Loucy (cell line): ENCODE results near the gene SCNN1B.

ENCODE experiments used
- H2AFZ ChIP-seq: fragments of 200-600 bp; sonication (generic); 2 replicates; pipeline ENCODE4 v1.6.0; 2016; ENCODE audit warnings: antibody characterized with exemption, mild to moderate bottlenecking, low read length, moderate library complexity
- H3F3A ChIP-seq: fragments of 200-600 bp; 2 replicates; pipeline ENCODE4 v1.6.0; 2016; ENCODE audit warnings: antibody characterized with exemption, low read depth, mild to moderate bottlenecking
- H3K27me3 ChIP-seq: fragments of 200-600 bp; sonication (generic); 2 replicates; pipeline ENCODE4 v1.6.1; 2014; ENCODE audit warnings: low read length, mild to moderate bottlenecking; ENCODE audit not compliant: insufficient read depth, poor library complexity, severe bottlenecking
- H3K36me3 ChIP-seq: fragments of 200-600 bp; sonication (generic); 2 replicates; pipeline ENCODE4 v1.6.1; 2016; ENCODE audit warnings: low read length; ENCODE audit not compliant: insufficient read depth
- H3K4me1 ChIP-seq: fragments of 200-600 bp; sonication (generic); 2 replicates; pipeline ENCODE4 v1.5.1; 2014; ENCODE audit warnings: low read length, mild to moderate bottlenecking; ENCODE audit not compliant: insufficient read depth, poor library complexity, severe bottlenecking
- H3K4me2 ChIP-seq: fragments of 200-600 bp; sonication (generic); 2 replicates; pipeline ENCODE4 v1.6.0; 2014; ENCODE audit warnings: antibody characterized with exemption, low read length, low read depth, mild to moderate bottlenecking; ENCODE audit not compliant: poor library complexity, severe bottlenecking
- H3K4me3 ChIP-seq: fragments of 200-600 bp; sonication (generic); 2 replicates; pipeline ENCODE4 v1.5.1; 2014; ENCODE audit warnings: low read length, mild to moderate bottlenecking, mixed read lengths; ENCODE audit not compliant: poor library complexity, severe bottlenecking
- H3K79me2 ChIP-seq: fragments of 200-600 bp; sonication (generic); 2 replicates; pipeline ENCODE4 v1.6.1; 2014; ENCODE audit warnings: low read length; ENCODE audit not compliant: insufficient read depth
- H3K9ac ChIP-seq: fragments of 200-600 bp; sonication (generic); 2 replicates; pipeline ENCODE4 v1.6.0; 2014; ENCODE audit warnings: mild to moderate bottlenecking, low read depth, low read length, moderate library complexity; ENCODE audit not compliant: poor library complexity, severe bottlenecking
- H3K9me2 ChIP-seq: fragments of 200-600 bp; sonication (generic); replicated peaks from 2 replicates; pipeline ENCODE4 v1.6.1; 2016; ENCODE audit warnings: low read depth, low read length, mixed read lengths
- H3K9me3 ChIP-seq: fragments of 200-600 bp; sonication (generic); 2 replicates; pipeline ENCODE4 v1.6.1; 2014; ENCODE audit warnings: mild to moderate bottlenecking, antibody characterized with exemption, low read length, low read depth; ENCODE audit not compliant: insufficient read depth
- H4K20me1 ChIP-seq: fragments of 200-600 bp; sonication (generic); 2 replicates; pipeline ENCODE4 v1.6.0; 2014; ENCODE audit warnings: antibody characterized with exemption, low read length, mild to moderate bottlenecking; ENCODE audit not compliant: insufficient read depth, poor library complexity, severe bottlenecking
- EZH2phosphoT487 ChIP-seq: fragments of 200-600 bp; IDR thresholded peaks from 2 replicates; pipeline ENCODE4 v1.6.1; 2018; ENCODE audit warnings: antibody characterized with exemption, mild to moderate bottlenecking, moderate library complexity, borderline replicate concordance
- TF ChIP-seq, protein P1 (sequence below): fragments of 200-600 bp; sonication (generic); conservative IDR thresholded peaks from 2 replicates; pipeline ENCODE4 v1.5.1; 2014; ENCODE audit warnings: mild to moderate bottlenecking, antibody characterized with exemption, low read length

Gene SCNN1B

DNA sequence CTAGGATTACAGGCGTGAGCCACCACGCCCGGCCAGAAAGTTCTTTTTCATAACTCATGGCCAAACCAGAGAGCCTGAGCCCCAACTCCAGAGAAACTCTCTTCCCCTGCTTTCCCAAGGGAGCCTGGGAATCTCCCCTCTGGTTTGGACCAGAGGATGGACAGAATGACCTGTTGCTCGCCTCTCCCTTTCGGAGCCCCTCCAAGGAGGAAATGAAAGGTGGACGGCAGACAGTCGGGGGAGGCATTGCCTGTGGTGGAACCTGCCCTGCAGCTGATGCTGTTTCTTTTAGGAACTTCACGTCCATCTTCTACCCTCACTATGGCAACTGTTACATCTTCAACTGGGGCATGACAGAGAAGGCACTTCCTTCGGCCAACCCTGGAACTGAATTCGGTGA is 65.5 kb downstream of the SCNN1B start:
- Histone ChIP-seq H3K4me3 (no peak overlapping the region), H3F3A (no peaks in the 10 kb centered on the region), H2AFZ (no peak overlapping the region), H3K4me1 (peaks cover 3% of the 10 kb centered on the region), H3K4me2 (no peak overlapping the region), H3K9me2 (no peaks in the 10 kb centered on the region), H4K20me1 (no peaks in the 10 kb centered on the region), H3K27me3 (no peaks in the 10 kb centered on the region), H3K36me3 (no peaks in the 10 kb centered on the region), H3K9me3 (no peaks in the 10 kb centered on the region), H3K79me2 (no peaks in the 10 kb centered on the region), H3K9ac (no peak overlapping the region)
- TF ChIP-seq, protein P1, sequence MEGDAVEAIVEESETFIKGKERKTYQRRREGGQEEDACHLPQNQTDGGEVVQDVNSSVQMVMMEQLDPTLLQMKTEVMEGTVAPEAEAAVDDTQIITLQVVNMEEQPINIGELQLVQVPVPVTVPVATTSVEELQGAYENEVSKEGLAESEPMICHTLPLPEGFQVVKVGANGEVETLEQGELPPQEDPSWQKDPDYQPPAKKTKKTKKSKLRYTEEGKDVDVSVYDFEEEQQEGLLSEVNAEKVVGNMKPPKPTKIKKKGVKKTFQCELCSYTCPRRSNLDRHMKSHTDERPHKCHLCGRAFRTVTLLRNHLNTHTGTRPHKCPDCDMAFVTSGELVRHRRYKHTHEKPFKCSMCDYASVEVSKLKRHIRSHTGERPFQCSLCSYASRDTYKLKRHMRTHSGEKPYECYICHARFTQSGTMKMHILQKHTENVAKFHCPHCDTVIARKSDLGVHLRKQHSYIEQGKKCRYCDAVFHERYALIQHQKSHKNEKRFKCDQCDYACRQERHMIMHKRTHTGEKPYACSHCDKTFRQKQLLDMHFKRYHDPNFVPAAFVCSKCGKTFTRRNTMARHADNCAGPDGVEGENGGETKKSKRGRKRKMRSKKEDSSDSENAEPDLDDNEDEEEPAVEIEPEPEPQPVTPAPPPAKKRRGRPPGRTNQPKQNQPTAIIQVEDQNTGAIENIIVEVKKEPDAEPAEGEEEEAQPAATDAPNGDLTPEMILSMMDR: no peak
- TF ChIP-seq EZH2phosphoT487: no peak

DNA sequence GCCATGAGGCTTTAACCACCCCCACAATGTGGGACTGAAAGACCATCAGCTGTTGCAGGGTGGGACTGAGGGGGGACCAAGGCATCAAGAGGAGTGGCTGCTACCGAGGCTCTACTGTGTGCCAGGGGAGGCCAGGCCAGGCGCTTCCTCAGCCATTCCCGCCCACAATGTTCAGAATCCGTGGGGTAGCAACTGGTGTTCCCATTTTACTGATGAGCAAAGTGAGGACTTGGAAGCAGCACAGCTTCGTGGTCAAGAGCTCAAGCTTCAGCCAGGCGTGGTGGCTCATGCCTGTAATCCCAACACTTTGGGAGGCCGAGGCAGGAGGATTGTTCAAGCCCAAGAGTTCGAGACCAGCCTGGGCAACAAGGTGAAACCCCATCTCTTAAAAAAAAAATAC is 65.9 kb downstream of the SCNN1B start:
- Histone ChIP-seq H3K4me2 (no peak overlapping the region), H3F3A (no peaks in the 10 kb centered on the region), H3K9me2 (no peaks in the 10 kb centered on the region), H3K27me3 (no peaks in the 10 kb centered on the region), H3K79me2 (no peaks in the 10 kb centered on the region), H2AFZ (no peak overlapping the region), H3K4me3 (no peak overlapping the region), H3K4me1 (peaks cover 3% of the 10 kb centered on the region), H3K36me3 (no peaks in the 10 kb centered on the region), H3K9me3 (no peaks in the 10 kb centered on the region), H4K20me1 (no peaks in the 10 kb centered on the region), H3K9ac (no peak overlapping the region)
- TF ChIP-seq, protein P1: no peak
- no peak for TF ChIP-seq EZH2phosphoT487

DNA sequence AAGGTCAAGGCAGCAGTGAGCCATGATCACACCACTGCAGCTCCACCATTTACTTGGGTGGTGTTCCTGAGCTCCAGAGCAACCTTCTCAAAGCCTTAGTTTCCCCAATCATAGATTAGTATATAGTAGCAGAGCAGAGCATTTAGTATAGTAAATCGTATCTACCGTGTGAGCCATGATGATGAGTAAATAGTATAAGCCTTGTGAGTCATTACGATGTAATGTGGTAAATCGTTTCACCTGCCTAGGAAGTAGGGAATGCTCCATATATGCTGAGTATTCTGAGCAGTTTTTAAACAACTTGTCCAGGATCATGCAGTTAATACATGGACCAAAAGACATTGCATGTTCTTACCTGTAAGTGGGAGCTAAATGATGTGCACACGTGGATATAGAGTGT is 66.4 kb downstream of the SCNN1B start:
- TF ChIP-seq EZH2phosphoT487: no peak
- TF ChIP-seq, protein P1: no peak
- Histone ChIP-seq H3K4me3 (no peak overlapping the region), H3F3A (no peaks in the 10 kb centered on the region), H3K36me3 (no peaks in the 10 kb centered on the region), H3K9ac (no peak overlapping the region), H3K27me3 (no peaks in the 10 kb centered on the region), H3K4me1 (peaks cover 3% of the 10 kb centered on the region), H3K4me2 (no peak overlapping the region), H3K79me2 (no peaks in the 10 kb centered on the region), H3K9me2 (no peaks in the 10 kb centered on the region), H4K20me1 (no peaks in the 10 kb centered on the region), H3K9me3 (no peaks in the 10 kb centered on the region), H2AFZ (no peak overlapping the region)
